Measurements from ENCODE around the gene COMMD10. TPM values are rescaled to one million over a fixed set of nuclear protein-coding genes. Genes with fewer than 3 reads are reported as not detected.

Gene COMMD10
- total and polyA plus RNA-seq, 2 of the 4 experiments (the other 2 are of a cell fraction) = 12.8 to 20.4 TPM

GRCh38 chr5:116037236-116037822 lies 47.5 kb upstream of the COMMD10 start:
- DNase-seq = no peak
- H3K9ac ChIP-seq (ENCODE audit: low read depth, low read length) = no peak overlapping the region
- H2BK5ac ChIP-seq (ENCODE audit: low read depth, low read length, poor library complexity, severe bottlenecking) = no peak overlapping the region
- H3K4me3 ChIP-seq (ENCODE audit: insufficient read depth, low read depth, low read length) = no peak overlapping the region
- no peak overlapping the region for H4K91ac ChIP-seq (ENCODE audit: insufficient read depth, low read depth, low read length)
- H2BK20ac ChIP-seq (ENCODE audit: low read depth, low read length) = no peak overlapping the region
- no peak overlapping the region for H2BK120ac ChIP-seq (ENCODE audit: low read depth, low read length)
- TF ChIP-seq SMC3 (IDR thresholded peaks at IDR 0.05; ENCODE audit: low read depth, low read length) = 0 out of 2 replicates have a peak, but pooled peaks have one; percentile 17
- TF ChIP-seq NFE2L2 (IDR thresholded peaks at IDR 0.05; ENCODE audit: low read depth, low read length) = no peak
- no peak for TF ChIP-seq MAFK (IDR thresholded peaks at IDR 0.05; ENCODE audit: low read depth, low read length)
- TF ChIP-seq CTCF (conservative IDR thresholded peaks at IDR 0.05; ENCODE audit: low read depth, low read length) = peak; percentile 25; the same call in 1 of the 2 replicates
- 0 out of 2 replicates have a peak, but pooled peaks have one; percentile 14 for TF ChIP-seq RAD21 (IDR thresholded peaks at IDR 0.05; ENCODE audit: low read length)
- WGBS, 2 experiments (ENCODE audit: extremely low coverage in 2 of 2, insufficient read length in 1 of 2) = 94% methylated on average over 2 of the region's 3 CpGs; no CpG with 5 or more reads in 1 of the 2 experiments
- no peaks in the 10 kb centered on the region for H3K36me3 ChIP-seq (ENCODE audit: control insufficient read depth, insufficient read depth, low read length)
- H3K27ac ChIP-seq (ENCODE audit: insufficient read depth, low read length) = no peak overlapping the region
- H3K4me2 ChIP-seq (ENCODE audit: low read depth, low read length) = no peak overlapping the region
- CTCF ChIA-PET = interaction anchor here (0.6 kb wide), 1 partner anchor 1541 kb away, joined by 4 read pairs; no protein-coding TSS in a partner anchor
- H3K79me1 ChIP-seq (ENCODE audit: low read depth in 1 of 2, low read length in 2 of 2) = no peaks in the 10 kb centered on the region
- H2AFZ ChIP-seq (replicated peaks; ENCODE audit: low read length, poor library complexity) = no peak overlapping the region
- no peak overlapping the region for H2BK15ac ChIP-seq (ENCODE audit: low read depth, low read length)
- H3K56ac ChIP-seq (ENCODE audit: extremely low read depth, insufficient read depth, low read length) = no peak overlapping the region
- H2AK9ac ChIP-seq (replicated peaks; ENCODE audit: low read depth, low read length, poor library complexity) = no peak overlapping the region
- intact Hi-C loops (cut with micrococcal nuclease) (no loop called here), in situ Hi-C loops (cut with MboI; ENCODE audit: low sequenced_read_pairs) (no loop called here), dilution Hi-C loops (cut with HindIII; ENCODE audit: low sequenced_read_pairs, unreplicated experiment) (no loop called here)
- H3K4me1 ChIP-seq (ENCODE audit: control insufficient read depth, insufficient read depth, low read length) = no peaks in the 10 kb centered on the region
- no peak overlapping the region for H3K4ac ChIP-seq (ENCODE audit: low read depth, low read length)
- H4K5ac ChIP-seq (ENCODE audit: low read depth, low read length) = no peak overlapping the region
- no peaks in the 10 kb centered on the region for H3K9me3 ChIP-seq (ENCODE audit: control insufficient read depth, insufficient read depth, low read length)
- H3K9me1 ChIP-seq (ENCODE audit: insufficient read depth, low read length) = no peaks in the 10 kb centered on the region
- H3K27me3 ChIP-seq (ENCODE audit: control insufficient read depth, insufficient read depth, low read length) = peaks cover 7% of the 10 kb centered on the region; the same call in 1 of the 2 replicates
- BruUV-seq (replicated peaks) = no TSS peak
- no peak overlapping the region for H3K14ac ChIP-seq (replicated peaks; ENCODE audit: low read depth, low read length)
- no peak overlapping the region for H3K23ac ChIP-seq (ENCODE audit: low read depth, low read length)
- H4K20me1 ChIP-seq (ENCODE audit: insufficient read depth, low read length) = no peaks in the 10 kb centered on the region
- POLR2A ChIA-PET (ENCODE audit: unreplicated experiment) = no interaction called here
- H4K8ac ChIP-seq (ENCODE audit: low read depth in 2 of 2, low read length in 2 of 2) = no peak overlapping the region
- H3K18ac ChIP-seq (ENCODE audit: low read depth, low read length) = no peak overlapping the region
- H2AK5ac ChIP-seq (ENCODE audit: low read depth, low read length) = no peak overlapping the region
- ATAC-seq (ENCODE audit: low read depth) = no peak

All from IMR-90 (cell line).